ENCODE measurements around the gene MMP7. TPM values are rescaled to one million over a fixed set of nuclear protein-coding genes. Genes with fewer than 3 reads are reported as not detected.

The MMP7 gene
- total RNA-seq, 1 donor from 2014 or later: not detected

DNA sequence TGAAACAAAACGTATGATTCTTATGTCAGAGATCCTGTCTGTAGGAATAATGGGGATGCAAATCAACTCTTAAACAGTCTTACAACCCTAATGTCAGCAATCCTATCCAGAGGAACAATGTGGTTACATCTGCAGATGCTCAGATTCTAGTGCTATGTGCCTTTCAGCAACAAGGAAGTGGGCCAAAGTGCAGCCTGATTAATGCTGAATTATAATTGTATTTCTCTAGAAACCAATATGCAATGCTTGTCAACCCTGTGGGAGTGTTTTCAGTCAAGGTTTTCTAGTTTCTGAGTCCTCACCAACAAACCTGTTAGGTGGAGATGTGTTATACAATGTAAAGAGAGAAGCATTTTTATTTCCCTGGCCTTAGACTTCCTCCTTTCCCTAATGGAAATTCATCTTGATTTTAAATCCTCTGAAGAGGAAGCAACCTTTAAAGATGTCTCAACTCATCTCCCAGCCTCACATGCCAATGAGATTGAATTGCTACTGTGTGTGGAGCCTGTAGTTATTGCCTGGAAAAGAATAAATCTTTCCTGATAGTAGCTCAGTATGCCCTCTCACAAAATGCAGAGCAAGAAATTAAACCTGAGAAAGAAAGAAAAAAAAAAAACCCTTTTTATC, 51.8 kb downstream of the MMP7 start:
- CTCF ChIA-PET: interaction anchor here (1.3 to 1.4 kb wide), 2 partner anchors 17 to 88 kb away, joined by 4 to 5 read pairs; no protein-coding TSS in a partner anchor
- TF ChIP-seq, protein P1, sequence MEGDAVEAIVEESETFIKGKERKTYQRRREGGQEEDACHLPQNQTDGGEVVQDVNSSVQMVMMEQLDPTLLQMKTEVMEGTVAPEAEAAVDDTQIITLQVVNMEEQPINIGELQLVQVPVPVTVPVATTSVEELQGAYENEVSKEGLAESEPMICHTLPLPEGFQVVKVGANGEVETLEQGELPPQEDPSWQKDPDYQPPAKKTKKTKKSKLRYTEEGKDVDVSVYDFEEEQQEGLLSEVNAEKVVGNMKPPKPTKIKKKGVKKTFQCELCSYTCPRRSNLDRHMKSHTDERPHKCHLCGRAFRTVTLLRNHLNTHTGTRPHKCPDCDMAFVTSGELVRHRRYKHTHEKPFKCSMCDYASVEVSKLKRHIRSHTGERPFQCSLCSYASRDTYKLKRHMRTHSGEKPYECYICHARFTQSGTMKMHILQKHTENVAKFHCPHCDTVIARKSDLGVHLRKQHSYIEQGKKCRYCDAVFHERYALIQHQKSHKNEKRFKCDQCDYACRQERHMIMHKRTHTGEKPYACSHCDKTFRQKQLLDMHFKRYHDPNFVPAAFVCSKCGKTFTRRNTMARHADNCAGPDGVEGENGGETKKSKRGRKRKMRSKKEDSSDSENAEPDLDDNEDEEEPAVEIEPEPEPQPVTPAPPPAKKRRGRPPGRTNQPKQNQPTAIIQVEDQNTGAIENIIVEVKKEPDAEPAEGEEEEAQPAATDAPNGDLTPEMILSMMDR (IDR thresholded peaks at IDR 0.05): no peak
- Mint-ChIP-seq H3K9me3 (no peaks in the 10 kb centered on the region), H3K27me3 (no peaks in the 10 kb centered on the region), H3K4me1 (peaks cover 35% of the 10 kb centered on the region), H3K4me3 (no peak overlapping the region), H3K27ac (no peak overlapping the region), H3K36me3 (ENCODE audit: low read depth) (no peaks in the 10 kb centered on the region)
- DNase-seq: no peak
- intact Hi-C loops (cut with micrococcal nuclease): no loop called here
- POLR2A ChIA-PET: interaction anchor here (0.7 kb wide), 1 partner anchor 74 kb away, joined by 3 read pairs; no protein-coding TSS in a partner anchor
- no peak for ATAC-seq (ENCODE audit: low read depth)

DNA sequence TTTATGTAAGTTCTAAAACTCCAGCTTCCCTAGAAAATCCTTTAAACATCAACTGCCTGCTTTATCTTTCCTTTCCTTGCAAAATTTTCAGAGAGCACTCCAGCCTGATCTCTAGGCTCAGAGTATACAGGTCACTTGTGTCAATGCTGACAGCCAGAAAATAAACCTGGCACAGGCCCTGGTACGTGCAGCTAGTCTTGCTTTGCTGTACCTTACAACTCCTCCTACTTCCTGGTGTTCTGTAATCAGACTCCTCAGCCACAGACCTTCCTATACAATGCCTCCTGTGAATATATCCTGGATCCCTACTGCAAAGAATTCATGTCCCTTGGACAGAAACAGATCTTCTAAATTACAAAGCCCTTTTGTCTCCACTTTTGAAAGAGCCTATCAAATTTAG, 53.7 kb downstream of the MMP7 start:
- CTCF ChIA-PET: interaction anchor here (1.3 to 2.0 kb wide), 4 partner anchors 19 to 136 kb away, joined by 5 to 11 read pairs (median 8); no protein-coding TSS in a partner anchor
- TF ChIP-seq, protein P1 (IDR thresholded peaks at IDR 0.05): no peak
- Mint-ChIP-seq H3K36me3 (ENCODE audit: low read depth) (no peaks in the 10 kb centered on the region), H3K27me3 (no peaks in the 10 kb centered on the region), H3K27ac (peak overlapping the region; percentile 65), H3K9me3 (no peaks in the 10 kb centered on the region), H3K4me1 (peaks cover 47% of the 10 kb centered on the region), H3K4me3 (peak overlapping the region; percentile 17)
- DNase-seq (no peak), ATAC-seq (ENCODE audit: low read depth) (no peak)
- intact Hi-C loops (cut with micrococcal nuclease): no loop called here
- POLR2A ChIA-PET: interaction anchor here (0.6 to 5.6 kb wide), 7 partner anchors 10 to 130 kb away, joined by 3 to 63 read pairs (median 4); partner anchors contain the start of genes BIRC2 and TMEM123

DNA sequence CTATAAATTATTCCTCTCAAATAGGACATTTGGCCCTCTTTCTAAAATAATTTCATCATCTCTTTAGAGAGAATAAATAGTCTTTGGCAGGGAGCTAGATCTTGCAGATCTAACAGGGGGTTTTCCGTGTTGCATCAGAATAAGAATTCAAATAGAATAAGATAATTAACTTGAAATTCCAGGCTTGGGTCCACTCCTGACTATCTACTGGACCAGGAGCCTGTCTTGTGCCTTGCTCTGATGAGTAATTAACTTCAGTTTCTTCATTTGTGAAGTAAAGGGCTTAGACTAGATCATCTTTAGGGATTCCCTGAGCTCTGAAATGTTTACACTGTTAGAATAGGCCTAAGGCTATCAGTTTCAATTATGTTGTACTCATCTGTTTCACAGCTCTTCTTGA, 54.5 kb downstream of the MMP7 start:
- intact Hi-C loops (cut with micrococcal nuclease): no loop called here
- Mint-ChIP-seq H3K4me1 (peaks cover 52% of the 10 kb centered on the region), H3K27ac (peak overlapping the region; percentile 65), H3K4me3 (no peak overlapping the region), H3K9me3 (no peaks in the 10 kb centered on the region), H3K36me3 (ENCODE audit: low read depth) (no peaks in the 10 kb centered on the region), H3K27me3 (no peaks in the 10 kb centered on the region)
- TF ChIP-seq, protein P1 (IDR thresholded peaks at IDR 0.05): no peak
- CTCF ChIA-PET: interaction anchor here (1.1 to 2.0 kb wide), 6 partner anchors 11 to 137 kb away, joined by 3 to 11 read pairs (median 6); no protein-coding TSS in a partner anchor
- POLR2A ChIA-PET: interaction anchor here (0.5 to 5.6 kb wide), 9 partner anchors 11 to 161 kb away, joined by 3 to 63 read pairs (median 4); partner anchors contain the start of genes BIRC2 and TMEM123
- no peak for DNase-seq
- ATAC-seq (ENCODE audit: low read depth): no peak

DNA sequence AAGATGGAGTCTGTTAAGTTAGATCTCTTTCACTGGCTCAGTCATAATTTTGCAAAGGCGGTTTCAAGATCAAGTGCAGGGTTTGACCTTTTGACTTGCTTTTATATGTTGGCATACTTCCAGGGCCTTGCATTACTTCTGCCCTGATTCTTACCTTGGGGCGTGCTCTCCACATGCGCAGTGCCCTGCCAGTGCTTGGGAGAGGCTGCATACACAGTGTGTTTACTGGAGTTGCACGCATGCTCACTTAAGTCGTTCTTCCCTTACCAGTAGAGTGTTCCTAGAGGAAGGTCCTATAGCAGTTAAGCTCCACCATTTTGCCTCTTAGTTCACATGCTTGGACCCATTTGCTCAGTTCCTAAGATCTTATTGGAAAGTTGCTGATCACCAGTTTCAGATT, 57.0 kb downstream of the MMP7 start:
- no peaks in the 10 kb centered on the region for H3K36me3 Mint-ChIP-seq (ENCODE audit: low read depth)
- peak overlapping the region; percentile 94 for H3K27ac Mint-ChIP-seq
- no peaks in the 10 kb centered on the region for H3K27me3 Mint-ChIP-seq
- intact Hi-C loops (cut with micrococcal nuclease): no loop called here
- ATAC-seq (ENCODE audit: low read depth) (no peak), DNase-seq (no peak)
- no peak overlapping the region for H3K4me3 Mint-ChIP-seq
- TF ChIP-seq, protein P1 (IDR thresholded peaks at IDR 0.05): no peak
- no peaks in the 10 kb centered on the region for H3K9me3 Mint-ChIP-seq
- ChIA-PET CTCF (interaction anchor here (0.9 to 1.3 kb wide), 2 partner anchors 23 to 139 kb away, joined by 3 to 4 read pairs; no protein-coding TSS in a partner anchor), POLR2A (interaction anchor here (0.9 to 5.6 kb wide), 5 partner anchors 8 to 75 kb away, joined by 3 to 63 read pairs (median 3); partner anchors contain the start of gene TMEM123)
- peaks cover 73% of the 10 kb centered on the region for H3K4me1 Mint-ChIP-seq

DNA sequence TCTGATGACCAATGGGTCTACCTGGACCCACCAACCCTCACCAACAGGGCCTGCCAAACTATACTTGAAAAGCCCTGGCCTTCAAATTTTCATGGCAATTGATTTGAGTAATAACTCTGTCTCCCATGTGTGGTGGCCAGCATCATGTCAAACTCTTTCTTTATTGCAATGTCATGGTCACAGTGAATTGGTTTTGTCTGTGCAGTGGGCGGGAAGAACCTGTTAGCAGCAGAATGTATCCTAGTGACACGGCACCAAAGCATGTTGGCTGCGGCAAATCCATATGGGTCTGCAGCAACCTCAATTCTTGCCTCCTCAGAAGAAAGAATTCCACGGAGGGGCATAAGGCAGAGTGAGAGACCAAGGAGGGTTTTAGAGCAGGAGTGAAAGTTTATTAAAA, 58.4 kb downstream of the MMP7 start:
- intact Hi-C loops (cut with micrococcal nuclease): no loop called here

More for the DNA sequence above, 58.4 kb downstream of the MMP7 start:
- ChIA-PET POLR2A (interaction anchor here (5.6 kb wide), 1 partner anchor 19 kb away, joined by 63 read pairs; the partner anchor contains the start of gene TMEM123), CTCF (no interaction called here)
- Mint-ChIP-seq H3K36me3 (ENCODE audit: low read depth) (no peaks in the 10 kb centered on the region), H3K27me3 (no peaks in the 10 kb centered on the region), H3K27ac (no peak overlapping the region), H3K4me3 (no peak overlapping the region), H3K4me1 (peaks cover 78% of the 10 kb centered on the region), H3K9me3 (no peaks in the 10 kb centered on the region)
- TF ChIP-seq, protein P1 (IDR thresholded peaks at IDR 0.05): no peak
- ATAC-seq (ENCODE audit: low read depth) (no peak), DNase-seq (no peak)

Measured in activated B cell treated with CpG ODN at 0.5 μM for 24 hours (primary cell).